Measurements from ENCODE around the gene CELA2A.

DNA sequence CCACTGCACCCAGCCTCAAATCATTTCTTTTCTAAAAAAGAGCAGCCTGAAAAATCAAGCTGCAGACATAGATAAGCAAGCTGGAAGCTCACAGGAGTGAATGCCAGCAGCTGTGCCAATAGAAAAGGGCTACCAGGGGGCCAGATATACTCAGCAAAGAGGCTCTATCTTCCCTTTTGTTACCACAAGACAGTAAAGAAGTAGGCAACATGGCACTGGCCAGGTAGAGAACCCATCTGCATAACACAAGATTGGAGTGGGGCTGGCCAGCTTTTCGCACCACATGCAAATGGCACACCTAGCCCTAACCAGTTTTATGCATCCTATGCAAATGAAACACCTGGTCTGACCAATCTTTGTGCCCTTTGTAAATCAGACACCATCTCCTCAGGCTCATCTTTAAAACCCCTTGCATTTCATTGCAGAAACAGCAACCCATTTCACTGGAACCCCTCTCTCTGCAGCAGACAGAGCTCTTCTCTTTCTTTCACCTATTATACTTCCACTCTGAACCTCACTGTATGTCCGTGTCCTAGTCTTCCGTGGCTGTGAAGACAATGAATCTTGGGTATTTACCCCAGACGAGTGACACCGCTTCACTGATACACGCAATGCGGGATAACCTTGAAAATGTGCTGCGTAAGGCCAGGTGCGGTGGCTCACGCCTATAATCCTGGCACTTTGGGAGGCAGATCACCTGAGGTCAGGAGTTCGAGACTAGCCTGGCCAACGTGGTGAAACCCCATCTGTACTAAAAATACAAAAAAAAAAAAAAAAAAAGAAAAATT lies 52.4 kb downstream of the CELA2A start:
- no peak for TF ChIP-seq MTA1 (IDR thresholded peaks at IDR 0.05; ENCODE audit: borderline replicate concordance)
- TF ChIP-seq, protein P1, sequence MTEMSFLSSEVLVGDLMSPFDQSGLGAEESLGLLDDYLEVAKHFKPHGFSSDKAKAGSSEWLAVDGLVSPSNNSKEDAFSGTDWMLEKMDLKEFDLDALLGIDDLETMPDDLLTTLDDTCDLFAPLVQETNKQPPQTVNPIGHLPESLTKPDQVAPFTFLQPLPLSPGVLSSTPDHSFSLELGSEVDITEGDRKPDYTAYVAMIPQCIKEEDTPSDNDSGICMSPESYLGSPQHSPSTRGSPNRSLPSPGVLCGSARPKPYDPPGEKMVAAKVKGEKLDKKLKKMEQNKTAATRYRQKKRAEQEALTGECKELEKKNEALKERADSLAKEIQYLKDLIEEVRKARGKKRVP (CRISPR knock-in tag; IDR thresholded peaks at IDR 0.05): no peak
- TF ChIP-seq, protein P2, sequence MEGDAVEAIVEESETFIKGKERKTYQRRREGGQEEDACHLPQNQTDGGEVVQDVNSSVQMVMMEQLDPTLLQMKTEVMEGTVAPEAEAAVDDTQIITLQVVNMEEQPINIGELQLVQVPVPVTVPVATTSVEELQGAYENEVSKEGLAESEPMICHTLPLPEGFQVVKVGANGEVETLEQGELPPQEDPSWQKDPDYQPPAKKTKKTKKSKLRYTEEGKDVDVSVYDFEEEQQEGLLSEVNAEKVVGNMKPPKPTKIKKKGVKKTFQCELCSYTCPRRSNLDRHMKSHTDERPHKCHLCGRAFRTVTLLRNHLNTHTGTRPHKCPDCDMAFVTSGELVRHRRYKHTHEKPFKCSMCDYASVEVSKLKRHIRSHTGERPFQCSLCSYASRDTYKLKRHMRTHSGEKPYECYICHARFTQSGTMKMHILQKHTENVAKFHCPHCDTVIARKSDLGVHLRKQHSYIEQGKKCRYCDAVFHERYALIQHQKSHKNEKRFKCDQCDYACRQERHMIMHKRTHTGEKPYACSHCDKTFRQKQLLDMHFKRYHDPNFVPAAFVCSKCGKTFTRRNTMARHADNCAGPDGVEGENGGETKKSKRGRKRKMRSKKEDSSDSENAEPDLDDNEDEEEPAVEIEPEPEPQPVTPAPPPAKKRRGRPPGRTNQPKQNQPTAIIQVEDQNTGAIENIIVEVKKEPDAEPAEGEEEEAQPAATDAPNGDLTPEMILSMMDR (IDR thresholded peaks at IDR 0.05 in 2 of 3, conservative IDR thresholded peaks at IDR 0.05 in 1 of 3; ENCODE audit: insufficient read depth in 2 of 3, low read depth in 1 of 3, low read length in 3 of 3): no peak
- no peak for TF ChIP-seq RBM39 (optimal IDR thresholded peaks at IDR 0.05; ENCODE audit: low read depth, low read length)
- TF ChIP-seq RFX5 (IDR thresholded peaks at IDR 0.05; ENCODE audit: low read depth, low read length): no peak
- no peak for TF ChIP-seq EP300 (IDR thresholded peaks at IDR 0.05; ENCODE audit: low read length)

Measured in K562 (cell line).